ENCODE data around the gene EMX2.

Gene EMX2

DNA sequence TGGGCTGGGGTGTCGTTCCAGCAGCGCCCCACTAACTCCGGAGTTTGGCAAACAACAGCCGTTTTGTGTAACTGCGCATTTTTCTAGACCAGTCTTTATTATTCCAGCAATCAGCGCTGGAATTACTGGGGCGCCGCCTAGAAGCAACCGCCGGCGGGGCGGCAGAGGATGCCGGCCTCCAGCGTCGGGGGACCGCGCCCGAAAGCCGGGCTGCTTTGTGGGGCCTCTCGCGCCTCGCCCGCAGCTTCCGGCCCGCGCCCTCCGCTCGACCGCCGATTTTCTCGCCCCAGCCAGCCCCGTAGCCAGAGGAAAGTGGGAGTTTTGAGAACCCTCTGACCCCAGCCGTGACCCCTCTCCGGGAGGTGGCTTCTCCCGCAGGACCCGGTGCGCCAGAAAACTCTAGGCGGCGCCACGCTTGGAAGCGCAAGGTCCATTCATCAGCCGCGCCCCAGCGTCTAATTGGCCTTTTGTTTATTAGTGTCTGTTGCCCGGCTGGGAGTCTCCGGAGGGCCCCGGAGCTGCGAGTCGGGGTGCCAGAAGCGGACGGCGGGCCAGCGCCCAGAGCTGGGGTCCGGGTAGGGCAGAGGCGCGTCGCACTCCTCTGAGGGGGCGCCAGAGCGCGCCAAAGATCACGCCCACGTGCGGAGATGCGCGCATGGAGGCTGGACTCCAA lies 10.7 kb downstream of the EMX2 start:
- H3K4me3 ChIP-seq (ENCODE audit: low read depth, low read length), result peak overlapping the region; percentile 37
- TF ChIP-seq, protein P1, sequence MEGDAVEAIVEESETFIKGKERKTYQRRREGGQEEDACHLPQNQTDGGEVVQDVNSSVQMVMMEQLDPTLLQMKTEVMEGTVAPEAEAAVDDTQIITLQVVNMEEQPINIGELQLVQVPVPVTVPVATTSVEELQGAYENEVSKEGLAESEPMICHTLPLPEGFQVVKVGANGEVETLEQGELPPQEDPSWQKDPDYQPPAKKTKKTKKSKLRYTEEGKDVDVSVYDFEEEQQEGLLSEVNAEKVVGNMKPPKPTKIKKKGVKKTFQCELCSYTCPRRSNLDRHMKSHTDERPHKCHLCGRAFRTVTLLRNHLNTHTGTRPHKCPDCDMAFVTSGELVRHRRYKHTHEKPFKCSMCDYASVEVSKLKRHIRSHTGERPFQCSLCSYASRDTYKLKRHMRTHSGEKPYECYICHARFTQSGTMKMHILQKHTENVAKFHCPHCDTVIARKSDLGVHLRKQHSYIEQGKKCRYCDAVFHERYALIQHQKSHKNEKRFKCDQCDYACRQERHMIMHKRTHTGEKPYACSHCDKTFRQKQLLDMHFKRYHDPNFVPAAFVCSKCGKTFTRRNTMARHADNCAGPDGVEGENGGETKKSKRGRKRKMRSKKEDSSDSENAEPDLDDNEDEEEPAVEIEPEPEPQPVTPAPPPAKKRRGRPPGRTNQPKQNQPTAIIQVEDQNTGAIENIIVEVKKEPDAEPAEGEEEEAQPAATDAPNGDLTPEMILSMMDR (IDR thresholded peaks at IDR 0.05; ENCODE audit: insufficient read depth, low read length, missing control alignments), result peak; percentile 17
- DNase-seq (ENCODE audit: low read depth, low spot score), result no peak
- ChIA-PET CTCF (interaction anchor here (0.7 to 2.2 kb wide), 4 partner anchors 9 to 306 kb away, joined by 3 to 7 read pairs (median 4); no protein-coding TSS in a partner anchor), POLR2A (no interaction called here)

DNA sequence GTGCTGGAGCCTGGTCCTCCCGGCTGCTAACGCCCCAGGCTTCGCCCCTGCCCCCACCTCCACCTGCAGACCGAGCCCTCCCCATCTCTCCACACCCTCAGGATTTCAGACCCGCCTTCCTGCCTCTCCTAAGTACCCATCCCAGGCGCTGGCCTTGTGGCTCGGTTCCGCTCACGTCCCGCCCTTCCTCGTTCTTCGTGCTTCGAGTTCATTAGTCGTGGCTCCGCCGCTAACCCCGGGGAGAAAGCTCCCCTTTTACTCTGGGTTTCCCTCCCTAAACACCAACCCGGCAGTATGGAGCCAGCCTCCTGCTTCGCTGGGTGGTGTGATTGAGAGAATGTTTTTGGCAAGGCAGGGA lies 11.2 kb downstream of the EMX2 start:
- TF ChIP-seq, protein P1 (IDR thresholded peaks at IDR 0.05; ENCODE audit: insufficient read depth, low read length, missing control alignments), result no peak
- no peak for DNase-seq (ENCODE audit: low read depth, low spot score)
- POLR2A ChIA-PET, result no interaction called here
- no peak overlapping the region; the same call in 1 of the 2 replicates for H3K4me3 ChIP-seq (ENCODE audit: low read depth, low read length)
- CTCF ChIA-PET, result interaction anchor here (0.7 to 2.2 kb wide), 2 partner anchors 15 to 306 kb away, joined by 3 to 7 read pairs; no protein-coding TSS in a partner anchor

DNA sequence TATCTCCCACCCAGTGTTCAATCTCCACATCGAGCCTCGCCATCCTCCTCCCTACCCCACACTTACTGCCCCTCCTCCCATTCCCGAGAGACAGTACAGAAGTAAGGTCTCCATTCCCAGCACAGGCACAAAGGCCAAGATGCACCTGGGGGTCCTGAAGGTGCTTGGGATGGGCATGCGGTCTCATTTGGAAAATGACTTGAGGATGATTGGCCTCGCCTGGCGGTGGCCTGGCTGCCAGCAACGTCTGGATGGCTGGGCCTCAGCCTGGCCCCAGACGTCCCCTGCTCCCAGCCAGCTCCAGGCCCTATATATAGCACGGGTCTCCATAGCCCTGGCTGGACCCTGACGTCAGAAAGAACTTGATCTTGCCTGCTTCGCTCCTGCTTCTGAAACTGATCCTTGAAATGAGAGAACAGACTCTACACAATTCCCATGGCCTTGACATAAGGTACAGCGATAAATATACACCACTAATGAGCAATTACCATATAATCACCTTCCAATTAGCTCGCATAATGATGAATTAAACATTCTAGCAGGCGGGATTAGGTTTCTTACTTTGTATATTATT lies 11.8 kb downstream of the EMX2 start:
- ChIA-PET POLR2A (no interaction called here), CTCF (interaction anchor here (2.2 kb wide), 1 partner anchor 16 kb away, joined by 7 read pairs; no protein-coding TSS in a partner anchor)
- DNase-seq (ENCODE audit: low read depth, low spot score), result no peak
- TF ChIP-seq, protein P1 (IDR thresholded peaks at IDR 0.05; ENCODE audit: insufficient read depth, low read length, missing control alignments), result no peak
- no peak overlapping the region for H3K4me3 ChIP-seq (ENCODE audit: low read depth, low read length)

DNA sequence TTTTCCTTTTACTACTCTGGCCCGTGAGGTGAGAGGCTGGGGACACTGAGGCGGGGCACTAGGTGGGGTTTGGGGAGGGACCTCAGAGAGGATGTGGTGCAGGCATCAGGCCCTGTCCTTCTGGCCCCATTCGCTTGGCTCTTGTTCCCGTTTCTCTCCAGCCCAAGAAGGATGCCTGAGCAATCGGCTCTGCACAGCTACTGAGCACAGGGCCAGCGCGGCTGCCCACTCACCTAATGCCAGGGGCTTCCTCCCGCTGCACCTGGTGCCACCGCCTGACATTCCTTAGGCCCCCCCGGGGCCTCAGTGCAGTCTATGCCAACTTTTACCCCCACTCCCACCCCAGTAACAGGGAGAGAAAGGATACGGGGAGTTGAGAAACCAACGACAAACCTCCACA lies 12.5 kb downstream of the EMX2 start:
- TF ChIP-seq, protein P1 (IDR thresholded peaks at IDR 0.05; ENCODE audit: insufficient read depth, low read length, missing control alignments), result no peak
- no peak for DNase-seq (ENCODE audit: low read depth, low spot score)
- no peak overlapping the region for H3K4me3 ChIP-seq (ENCODE audit: low read depth, low read length)
- ChIA-PET POLR2A (no interaction called here), CTCF (no interaction called here)

DNA sequence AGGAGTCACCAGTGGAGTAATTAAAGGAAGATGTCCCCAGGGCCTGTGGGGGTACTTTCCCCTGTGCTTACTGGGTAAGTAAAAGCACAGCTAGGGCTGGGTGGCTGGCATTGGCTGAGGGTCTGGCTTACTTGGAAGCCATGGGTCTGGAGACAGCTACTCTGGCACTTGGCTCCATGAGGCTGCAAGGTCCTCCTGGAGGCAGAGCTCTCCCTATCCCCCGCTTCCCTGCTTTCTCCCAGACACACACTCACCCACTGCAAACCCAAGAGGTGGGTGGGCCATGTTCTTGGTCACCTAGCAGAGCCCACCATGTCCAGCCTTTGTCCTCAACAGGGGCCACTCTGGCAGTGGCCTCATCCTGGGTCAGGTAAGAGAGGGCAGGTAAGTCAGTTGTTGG lies 13.3 kb downstream of the EMX2 start:
- CTCF ChIA-PET, result interaction anchor here (1.2 kb wide), 1 partner anchor 14 kb away, joined by 4 read pairs; no protein-coding TSS in a partner anchor
- H3K4me3 ChIP-seq (ENCODE audit: low read depth, low read length), result no peak overlapping the region
- DNase-seq (ENCODE audit: low read depth, low spot score), result no peak
- POLR2A ChIA-PET, result no interaction called here
- TF ChIP-seq, protein P1 (IDR thresholded peaks at IDR 0.05; ENCODE audit: insufficient read depth, low read length, missing control alignments), result no peak

DNA sequence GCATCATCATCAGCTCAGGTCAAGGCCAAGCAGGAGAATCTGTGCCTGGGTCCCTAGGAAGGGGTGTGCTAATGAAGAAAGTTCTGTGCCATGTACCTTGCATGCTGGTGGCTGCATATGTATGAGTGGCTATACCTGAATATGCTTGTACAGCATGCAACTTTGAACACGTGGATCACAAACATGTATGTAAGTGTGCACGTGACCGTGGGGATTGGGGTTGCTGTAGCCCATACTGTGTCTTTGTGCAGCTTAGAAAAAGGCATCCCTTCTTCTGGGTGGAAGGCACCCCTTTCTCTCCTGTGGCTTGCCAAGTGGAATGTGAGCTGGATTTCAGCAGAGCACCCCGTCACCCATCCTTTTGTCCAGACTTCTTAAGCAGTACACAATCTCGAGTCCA lies 13.8 kb downstream of the EMX2 start:
- TF ChIP-seq, protein P1 (IDR thresholded peaks at IDR 0.05; ENCODE audit: insufficient read depth, low read length, missing control alignments), result no peak
- POLR2A ChIA-PET, result no interaction called here

More for the DNA sequence above, 13.8 kb downstream of the EMX2 start:
- H3K4me3 ChIP-seq (ENCODE audit: low read depth, low read length), result no peak overlapping the region
- no peak for DNase-seq (ENCODE audit: low read depth, low spot score)
- CTCF ChIA-PET, result interaction anchor here (1.2 kb wide), 1 partner anchor 14 kb away, joined by 4 read pairs; no protein-coding TSS in a partner anchor

Measured in AG04449 (cell line).